WTC11 (cell line): ENCODE results near the gene COBL. TPM values are rescaled to one million over a fixed set of nuclear protein-coding genes. Genes with fewer than 3 reads are reported as not detected.

ENCODE experiments used
- ATAC-seq: fragments of 200-7000 bp; cut with Tn5 transposase; 2 replicates; pipeline ENCODE4 v1.10.0; 2021; ENCODE audit warnings: mild to moderate bottlenecking, moderate library complexity
- CTCF ChIA-PET: fragments of 300-600 bp; sonication (Branson Sonifier 250); formaldehyde crosslinking; loops from one replicate; lab custom pipeline; 2021; ENCODE audit warnings: antibody characterized with exemption; lab: Charles Lee
- POLR2A ChIA-PET: fragments of 350-600 bp; sonication (Branson Sonifier 250); formaldehyde crosslinking; loops from one replicate; lab custom pipeline; 2021; ENCODE audit warnings: antibody characterized with exemption; lab: Charles Lee
- DNase-seq: peaks from one replicate; pipeline ENCODE4 v3.0.0; 2021; ENCODE audit warnings: low spot score
- H3K27ac Mint-ChIP-seq: 2 replicates; pipeline ENCODE4 v1.8.0; 2021; ENCODE audit warnings: mixed read lengths
- H3K27me3 Mint-ChIP-seq: 2 replicates; pipeline ENCODE4 v1.8.0; 2021; ENCODE audit warnings: low read depth, mild to moderate bottlenecking, moderate library complexity, mixed read lengths
- H3K36me3 Mint-ChIP-seq: 2 replicates; pipeline ENCODE4 v1.8.0; 2021; ENCODE audit warnings: mixed read lengths
- H3K4me1 Mint-ChIP-seq: 2 replicates; pipeline ENCODE4 v1.8.0; 2022; ENCODE audit warnings: mixed read lengths
- H3K4me3 Mint-ChIP-seq: 2 replicates; pipeline ENCODE4 v1.8.0; 2021; ENCODE audit warnings: mild to moderate bottlenecking, moderate library complexity, mixed read lengths
- H3K9me3 Mint-ChIP-seq: 2 replicates; pipeline ENCODE4 v1.8.0; 2021; ENCODE audit warnings: mixed read lengths
- CREM ChIP-seq: sonication (generic); formaldehyde crosslinking; IDR thresholded peaks from 2 replicates; pipeline ENCODE4 v1.8.1; 2022; ENCODE audit warnings: mild to moderate bottlenecking, missing genetic modification reagents, moderate library complexity
- FOXK1 ChIP-seq: sonication (generic); formaldehyde crosslinking; IDR thresholded peaks from 2 replicates; pipeline ENCODE4 v1.8.0; 2022; ENCODE audit warnings: mild to moderate bottlenecking, moderate library complexity, missing genetic modification reagents
- FOXP1 ChIP-seq: sonication (generic); formaldehyde crosslinking; IDR thresholded peaks from 2 replicates; pipeline ENCODE4 v1.8.0; 2022; ENCODE audit warnings: missing genetic modification reagents, mild to moderate bottlenecking, moderate library complexity, borderline replicate concordance
- MYBL2 ChIP-seq: sonication (generic); formaldehyde crosslinking; IDR thresholded peaks from 2 replicates; pipeline ENCODE4 v1.8.1; 2023; ENCODE audit warnings: mild to moderate bottlenecking, moderate library complexity, missing genetic modification reagents
- NFATC4 ChIP-seq: fragments of 250-450 bp; sonication (Bioruptor Pico); IDR thresholded peaks from 2 replicates; pipeline ENCODE4 v1.9.0; 2021; ENCODE audit warnings: mild to moderate bottlenecking
- NFYB ChIP-seq: sonication (generic); formaldehyde crosslinking; conservative IDR thresholded peaks from 2 replicates; pipeline ENCODE4 v1.8.0; 2022; ENCODE audit warnings: low read depth, missing genetic modification reagents
- NR2C2 ChIP-seq: sonication (generic); formaldehyde crosslinking; IDR thresholded peaks from 2 replicates; pipeline ENCODE4 v1.8.0; 2022; ENCODE audit warnings: mild to moderate bottlenecking, missing genetic modification reagents
- TEAD1 ChIP-seq: sonication (generic); formaldehyde crosslinking; IDR thresholded peaks from 2 replicates; pipeline ENCODE4 v1.8.0; 2022; ENCODE audit warnings: mild to moderate bottlenecking, missing genetic modification reagents
- ZNF121 ChIP-seq: sonication (generic); formaldehyde crosslinking; IDR thresholded peaks from 2 replicates; pipeline ENCODE4 v1.8.0; 2023; ENCODE audit warnings: missing genetic modification reagents
- ZNF671 ChIP-seq: fragments of 250-450 bp; sonication (Bioruptor Pico); IDR thresholded peaks from 2 replicates; pipeline ENCODE4 v1.8.0; 2021; ENCODE audit warnings: mild to moderate bottlenecking
- total RNA-seq: library from RNA; stranded (reverse); gene quantifications from 3 replicates; pipeline ENCODE4 v1.2.3, GENCODE V29; 2021
- TF ChIP-seq, protein P1 (sequence below): sonication (generic); formaldehyde crosslinking; IDR thresholded peaks from 2 replicates; pipeline ENCODE4 v1.8.0; 2022; ENCODE audit warnings: mild to moderate bottlenecking, missing genetic modification reagents
- TF ChIP-seq, protein P2 (sequence below): sonication (generic); formaldehyde crosslinking; IDR thresholded peaks from 2 replicates; pipeline ENCODE4 v1.8.1; 2022; ENCODE audit warnings: missing genetic modification reagents, borderline replicate concordance
- TF ChIP-seq, protein P3 (sequence below): fragments of 250-450 bp; sonication (Bioruptor Pico); IDR thresholded peaks from 2 replicates; pipeline ENCODE4 v1.8.0; 2021; ENCODE audit warnings: mild to moderate bottlenecking

Gene COBL
- total RNA-seq, 1 experiment from 2014 or later = 36.5 TPM

DNA sequence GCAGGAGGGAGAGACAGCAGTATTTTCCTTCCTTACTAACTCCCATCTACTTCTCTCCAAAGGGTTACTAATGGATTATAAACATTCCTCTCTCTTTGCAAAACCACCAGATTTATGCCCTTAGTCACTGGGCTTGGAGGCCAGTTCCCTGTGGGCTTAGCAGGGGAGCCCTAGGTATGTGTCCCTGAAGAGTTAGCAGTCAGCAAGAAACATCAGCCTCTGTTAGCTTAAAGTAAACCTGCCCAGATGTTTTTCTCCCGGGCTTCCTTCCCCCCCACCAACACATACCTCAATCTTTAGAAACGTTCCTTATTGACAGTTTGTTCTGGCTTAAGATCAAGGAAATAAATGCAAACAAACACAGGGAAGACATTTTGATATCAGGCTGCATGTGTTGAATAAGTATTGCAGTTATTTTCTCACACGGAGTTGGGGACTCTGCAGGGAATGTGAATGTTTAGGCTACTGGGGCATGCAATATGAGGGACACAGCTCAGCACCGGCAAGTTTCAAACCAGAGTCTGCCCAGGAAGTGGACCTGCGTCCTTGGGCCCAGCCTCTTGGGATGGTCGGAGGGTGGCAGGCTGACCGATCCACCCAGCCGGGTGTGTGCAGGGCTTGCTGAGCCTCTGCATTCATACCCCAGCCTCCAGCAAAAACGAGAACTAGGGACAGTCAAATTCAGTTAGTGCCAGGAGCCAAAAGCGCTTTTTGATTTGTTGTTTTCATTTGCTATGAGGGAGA is 281.9 kb downstream of the COBL start (continued):
- TF ChIP-seq, protein P1, sequence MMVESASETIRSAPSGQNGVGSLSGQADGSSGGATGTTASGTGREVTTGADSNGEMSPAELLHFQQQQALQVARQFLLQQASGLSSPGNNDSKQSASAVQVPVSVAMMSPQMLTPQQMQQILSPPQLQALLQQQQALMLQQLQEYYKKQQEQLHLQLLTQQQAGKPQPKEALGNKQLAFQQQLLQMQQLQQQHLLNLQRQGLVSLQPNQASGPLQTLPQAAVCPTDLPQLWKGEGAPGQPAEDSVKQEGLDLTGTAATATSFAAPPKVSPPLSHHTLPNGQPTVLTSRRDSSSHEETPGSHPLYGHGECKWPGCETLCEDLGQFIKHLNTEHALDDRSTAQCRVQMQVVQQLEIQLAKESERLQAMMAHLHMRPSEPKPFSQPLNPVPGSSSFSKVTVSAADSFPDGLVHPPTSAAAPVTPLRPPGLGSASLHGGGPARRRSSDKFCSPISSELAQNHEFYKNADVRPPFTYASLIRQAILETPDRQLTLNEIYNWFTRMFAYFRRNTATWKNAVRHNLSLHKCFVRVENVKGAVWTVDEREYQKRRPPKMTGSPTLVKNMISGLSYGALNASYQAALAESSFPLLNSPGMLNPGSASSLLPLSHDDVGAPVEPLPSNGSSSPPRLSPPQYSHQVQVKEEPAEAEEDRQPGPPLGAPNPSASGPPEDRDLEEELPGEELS (CRISPR knock-in tag) = no peak
- TF ChIP-seq TEAD1 (CRISPR knock-in tag) (no peak), ZNF671 (no peak), CREM (CRISPR knock-in tag) (no peak), FOXP1 (CRISPR knock-in tag) (no peak), ZNF121 (CRISPR knock-in tag) (no peak), NFATC4 (CRISPR knock-in tag) (no peak)
- TF ChIP-seq, protein P2, sequence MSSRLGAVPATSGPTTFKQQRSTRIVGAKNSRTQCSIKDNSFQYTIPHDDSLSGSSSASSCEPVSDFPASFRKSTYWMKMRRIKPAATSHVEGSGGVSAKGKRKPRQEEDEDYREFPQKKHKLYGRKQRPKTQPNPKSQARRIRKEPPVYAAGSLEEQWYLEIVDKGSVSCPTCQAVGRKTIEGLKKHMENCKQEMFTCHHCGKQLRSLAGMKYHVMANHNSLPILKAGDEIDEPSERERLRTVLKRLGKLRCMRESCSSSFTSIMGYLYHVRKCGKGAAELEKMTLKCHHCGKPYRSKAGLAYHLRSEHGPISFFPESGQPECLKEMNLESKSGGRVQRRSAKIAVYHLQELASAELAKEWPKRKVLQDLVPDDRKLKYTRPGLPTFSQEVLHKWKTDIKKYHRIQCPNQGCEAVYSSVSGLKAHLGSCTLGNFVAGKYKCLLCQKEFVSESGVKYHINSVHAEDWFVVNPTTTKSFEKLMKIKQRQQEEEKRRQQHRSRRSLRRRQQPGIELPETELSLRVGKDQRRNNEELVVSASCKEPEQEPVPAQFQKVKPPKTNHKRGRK (CRISPR knock-in tag) = no peak

DNA sequence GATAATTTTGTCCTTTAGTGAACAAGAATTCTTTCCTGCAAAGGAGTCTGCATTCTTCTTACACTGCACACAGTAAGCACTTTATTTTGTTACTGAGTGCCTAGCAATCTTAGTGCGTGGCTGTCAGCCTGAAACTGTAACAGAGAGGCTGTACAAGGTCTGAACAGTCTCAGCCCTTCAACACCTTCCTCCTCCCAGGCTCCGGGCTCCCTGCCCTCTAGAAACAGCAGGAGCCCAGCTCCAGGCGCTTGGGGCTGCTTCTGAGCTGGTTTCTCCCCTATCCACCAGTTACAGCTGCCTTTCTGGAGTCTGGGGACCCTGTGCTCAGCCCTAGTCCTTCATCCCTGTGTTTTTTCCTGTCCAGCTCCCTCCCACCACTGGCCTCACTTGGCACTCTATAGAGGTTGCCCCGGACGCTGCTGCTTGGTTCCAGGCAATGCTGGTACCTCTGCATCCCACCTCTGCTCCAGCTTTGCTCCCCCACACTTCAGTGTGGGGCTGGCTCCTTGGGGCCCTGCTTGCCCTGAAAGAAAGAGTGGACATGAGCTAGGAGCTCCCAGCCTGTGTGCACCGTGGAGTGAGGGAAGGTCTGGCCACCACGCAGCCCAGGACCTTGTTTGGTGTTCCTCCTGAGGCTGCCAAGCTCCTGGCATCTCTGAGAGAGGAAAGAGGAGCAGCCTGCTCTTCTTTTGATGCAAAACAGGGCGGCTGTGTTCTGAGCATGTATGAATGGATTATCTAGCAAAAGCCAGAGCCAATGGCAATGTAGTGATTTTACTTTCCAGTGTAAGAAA is 282.7 kb downstream of the COBL start:
- TF ChIP-seq, protein P3, sequence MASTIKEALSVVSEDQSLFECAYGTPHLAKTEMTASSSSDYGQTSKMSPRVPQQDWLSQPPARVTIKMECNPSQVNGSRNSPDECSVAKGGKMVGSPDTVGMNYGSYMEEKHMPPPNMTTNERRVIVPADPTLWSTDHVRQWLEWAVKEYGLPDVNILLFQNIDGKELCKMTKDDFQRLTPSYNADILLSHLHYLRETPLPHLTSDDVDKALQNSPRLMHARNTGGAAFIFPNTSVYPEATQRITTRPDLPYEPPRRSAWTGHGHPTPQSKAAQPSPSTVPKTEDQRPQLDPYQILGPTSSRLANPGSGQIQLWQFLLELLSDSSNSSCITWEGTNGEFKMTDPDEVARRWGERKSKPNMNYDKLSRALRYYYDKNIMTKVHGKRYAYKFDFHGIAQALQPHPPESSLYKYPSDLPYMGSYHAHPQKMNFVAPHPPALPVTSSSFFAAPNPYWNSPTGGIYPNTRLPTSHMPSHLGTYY (CRISPR knock-in tag) = no peak
- no peak for TF ChIP-seq NFYB
- TF ChIP-seq FOXK1 = no peak
- Mint-ChIP-seq H3K27ac (peak overlapping the region; percentile 77; the same call in 1 of the 2 replicates), H3K9me3 (0 out of 2 replicates have a peak, but pooled peaks cover 5% of the 10 kb centered on the region), H3K27me3 (no peaks in the 10 kb centered on the region), H3K36me3 (peaks cover 10% of the 10 kb centered on the region), H3K4me1 (peaks cover 19% of the 10 kb centered on the region), H3K4me3 (no peak overlapping the region)
- ATAC-seq = peak; percentile 29
- ChIA-PET POLR2A (no interaction called here), CTCF (interaction anchor here (0.9 to 3.0 kb wide), 8 partner anchors 11 to 401 kb away, joined by 3 to 10 read pairs (median 5); no protein-coding TSS in a partner anchor)
- DNase-seq = no peak

DNA sequence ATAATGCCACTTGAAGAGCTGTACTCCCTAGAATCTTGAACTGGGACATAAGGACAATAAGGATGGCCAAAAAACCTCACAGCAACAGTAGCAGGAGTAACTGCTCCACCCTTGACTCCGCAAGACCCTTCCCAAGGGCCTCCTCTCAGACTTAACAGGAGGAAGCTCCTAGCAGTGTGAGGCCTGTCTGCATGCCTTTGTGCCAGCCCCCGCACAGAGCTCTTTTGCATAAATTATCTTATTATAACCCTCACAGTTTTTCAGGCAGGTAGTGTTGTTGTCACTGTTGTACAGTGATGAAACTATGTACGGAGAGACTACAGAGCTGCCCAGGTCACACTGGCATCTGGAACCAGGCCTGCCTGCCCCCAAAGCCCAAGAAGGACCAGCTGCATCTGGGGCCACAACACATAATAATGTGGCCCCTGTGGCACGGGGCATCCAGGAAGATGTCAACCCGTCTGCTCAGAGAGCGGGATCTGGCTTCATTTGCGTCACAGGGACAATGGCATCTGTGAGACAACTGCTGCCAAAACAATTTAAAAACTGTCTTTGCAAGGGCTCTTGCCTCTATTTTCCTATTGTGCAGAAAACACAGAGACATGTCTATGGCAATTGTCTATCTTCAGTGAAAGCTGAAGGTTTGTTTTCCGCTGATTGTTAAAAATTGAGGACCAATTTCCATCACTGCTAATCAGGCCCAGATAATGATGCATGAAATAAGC is 284.7 kb downstream of the COBL start:
- Mint-ChIP-seq H3K4me3 (no peak overlapping the region), H3K9me3 (0 out of 2 replicates have a peak, but pooled peaks cover 5% of the 10 kb centered on the region), H3K27me3 (no peaks in the 10 kb centered on the region), H3K4me1 (peaks cover 19% of the 10 kb centered on the region), H3K27ac (no peak overlapping the region), H3K36me3 (peaks cover 18% of the 10 kb centered on the region)
- ATAC-seq = no peak
- ChIA-PET CTCF (interaction anchor here (0.6 to 3.0 kb wide), 3 partner anchors 31 to 131 kb away, joined by 3 to 9 read pairs (median 6); no protein-coding TSS in a partner anchor), POLR2A (interaction anchor here (1.1 kb wide), 1 partner anchor 11 kb away, joined by 5 read pairs; no protein-coding TSS in a partner anchor)
- TF ChIP-seq MYBL2 (no peak), NR2C2 (CRISPR knock-in tag) (no peak)
- DNase-seq = no peak
